Measurements from ENCODE around the gene SERP2. TPM values are rescaled to one million over a fixed set of nuclear protein-coding genes. Genes with fewer than 3 reads are reported as not detected.

Gene SERP2
- total RNA-seq, 1 donor from 2014 or later: 14.0 TPM

- no peak for TF ChIP-seq CTCF (conservative IDR thresholded peaks at IDR 0.05)
- peaks cover 5% of the 10 kb centered on the region for H3K9me3 Mint-ChIP-seq
These were observed 33.1 kb upstream of the SERP2 start for GRCh38 chr13:44340508-44340907.

GRCh38 chr13:44342741-44343140 lies 30.9 kb upstream of the SERP2 start:
- no peak for TF ChIP-seq CTCF (conservative IDR thresholded peaks at IDR 0.05)
- H3K27me3 Mint-ChIP-seq (ENCODE audit: low read depth): no peaks in the 10 kb centered on the region
- no peak overlapping the region for H3K27ac Mint-ChIP-seq (ENCODE audit: unreplicated experiment)
- no peaks in the 10 kb centered on the region for H3K36me3 Mint-ChIP-seq (ENCODE audit: low read depth)
- no peaks in the 10 kb centered on the region for H3K4me1 Mint-ChIP-seq
- no peak for DNase-seq (ENCODE audit: low read depth, low spot score)
- H3K9me3 Mint-ChIP-seq: no peaks in the 10 kb centered on the region
- no peak overlapping the region for H3K4me3 Mint-ChIP-seq

More at GRCh38 chr13:44340508-44340907, 33.1 kb upstream of the SERP2 start:
- Mint-ChIP-seq H3K4me1 (no peaks in the 10 kb centered on the region), H3K27me3 (ENCODE audit: low read depth) (no peaks in the 10 kb centered on the region), H3K4me3 (no peak overlapping the region), H3K36me3 (ENCODE audit: low read depth) (no peaks in the 10 kb centered on the region), H3K27ac (ENCODE audit: unreplicated experiment) (no peak overlapping the region)
- no peak for DNase-seq (ENCODE audit: low read depth, low spot score)

- Mint-ChIP-seq H3K9me3 (no peaks in the 10 kb centered on the region), H3K27ac (ENCODE audit: unreplicated experiment) (no peak overlapping the region), H3K4me3 (no peak overlapping the region), H3K4me1 (no peaks in the 10 kb centered on the region), H3K36me3 (ENCODE audit: low read depth) (no peaks in the 10 kb centered on the region), H3K27me3 (ENCODE audit: low read depth) (no peaks in the 10 kb centered on the region)
- no peak for TF ChIP-seq CTCF (conservative IDR thresholded peaks at IDR 0.05)
- no peak for DNase-seq (ENCODE audit: low read depth, low spot score)
These were observed 27.1 kb upstream of the SERP2 start for GRCh38 chr13:44346534-44346933.

GRCh38 chr13:44347301-44347700 lies 26.3 kb upstream of the SERP2 start:
- H3K36me3 Mint-ChIP-seq (ENCODE audit: low read depth): no peaks in the 10 kb centered on the region
- H3K27ac Mint-ChIP-seq (ENCODE audit: unreplicated experiment): no peak overlapping the region
- no peak for TF ChIP-seq CTCF (conservative IDR thresholded peaks at IDR 0.05)
- no peak overlapping the region for H3K4me3 Mint-ChIP-seq
- no peaks in the 10 kb centered on the region for H3K27me3 Mint-ChIP-seq (ENCODE audit: low read depth)
- DNase-seq (ENCODE audit: low read depth, low spot score): no peak
- no peaks in the 10 kb centered on the region for H3K4me1 Mint-ChIP-seq
- no peaks in the 10 kb centered on the region for H3K9me3 Mint-ChIP-seq

- Mint-ChIP-seq H3K4me1 (no peaks in the 10 kb centered on the region), H3K27me3 (ENCODE audit: low read depth) (no peaks in the 10 kb centered on the region), H3K4me3 (no peak overlapping the region), H3K27ac (ENCODE audit: unreplicated experiment) (no peak overlapping the region), H3K9me3 (no peaks in the 10 kb centered on the region), H3K36me3 (ENCODE audit: low read depth) (no peaks in the 10 kb centered on the region)
- no peak for TF ChIP-seq CTCF (conservative IDR thresholded peaks at IDR 0.05)
- DNase-seq (ENCODE audit: low read depth, low spot score): no peak
These were observed 25.7 kb upstream of the SERP2 start for GRCh38 chr13:44347949-44348348.

All from neural crest cell (in vitro differentiated cells).